ENCODE data around the gene GCC1.

The GCC1 gene, protein sequence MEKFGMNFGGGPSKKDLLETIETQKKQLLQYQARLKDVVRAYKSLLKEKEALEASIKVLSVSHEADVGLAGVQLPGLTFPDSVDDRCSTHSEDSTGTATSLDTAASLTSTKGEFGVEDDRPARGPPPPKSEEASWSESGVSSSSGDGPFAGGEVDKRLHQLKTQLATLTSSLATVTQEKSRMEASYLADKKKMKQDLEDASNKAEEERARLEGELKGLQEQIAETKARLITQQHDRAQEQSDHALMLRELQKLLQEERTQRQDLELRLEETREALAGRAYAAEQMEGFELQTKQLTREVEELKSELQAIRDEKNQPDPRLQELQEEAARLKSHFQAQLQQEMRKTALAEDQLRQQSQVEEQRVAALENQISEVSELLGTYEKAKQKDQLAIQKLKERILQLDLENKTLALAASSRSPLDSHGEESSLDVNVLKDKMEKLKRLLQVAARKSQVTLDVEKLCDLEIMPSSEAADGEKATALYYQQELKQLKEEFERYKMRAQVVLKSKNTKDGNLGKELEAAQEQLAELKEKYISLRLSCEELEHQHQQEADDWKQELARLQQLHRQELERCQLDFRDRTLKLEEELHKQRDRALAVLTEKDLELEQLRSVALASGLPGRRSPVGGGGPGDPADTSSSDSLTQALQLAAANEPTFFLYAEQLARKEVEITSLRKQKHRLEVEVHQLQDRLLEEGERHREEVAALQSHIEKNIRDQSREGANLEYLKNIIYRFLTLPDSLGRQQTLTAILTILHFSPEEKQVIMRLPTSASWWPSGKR

GRCh38 chr7:127585044-127585953 lies at the start of gene GCC1:
Gene GCC1, minus strand, starts transcription at chr7:127585596. Its CDS starts 414 bp downstream, at chr7:127585182.
- peak; percentile 90 to 95 for DNase-seq

- no peak for DNase-seq
Observed at GRCh38 chr7:127632276-127632910, 47.0 kb upstream of the GCC1 start.

GRCh38 chr7:127629268-127629854 lies 44.0 kb upstream of the GCC1 start:
- peak in 1 of 2 donors; percentile 32 for DNase-seq

- no peak for DNase-seq
Observed at GRCh38 chr7:127628445-127628844, 43.0 kb upstream of the GCC1 start.

GRCh38 chr7:127625331-127625730 lies 39.9 kb upstream of the GCC1 start:
- DNase-seq, result no peak

- DNase-seq, result no peak
Observed at GRCh38 chr7:127620406-127621233, 35.2 kb upstream of the GCC1 start.

- no peak for DNase-seq
Observed at GRCh38 chr7:127619681-127620405, 34.4 kb upstream of the GCC1 start.

GRCh38 chr7:127618775-127619174 lies 33.4 kb upstream of the GCC1 start:
- DNase-seq, result no peak

- no peak for DNase-seq
Observed at GRCh38 chr7:127618042-127618441, 32.6 kb upstream of the GCC1 start, which contains the start of gene PAX4. Gene PAX4, minus strand, starts transcription at chr7:127618142. Its CDS starts 2,214 bp downstream, at chr7:127615928.

DNA sequence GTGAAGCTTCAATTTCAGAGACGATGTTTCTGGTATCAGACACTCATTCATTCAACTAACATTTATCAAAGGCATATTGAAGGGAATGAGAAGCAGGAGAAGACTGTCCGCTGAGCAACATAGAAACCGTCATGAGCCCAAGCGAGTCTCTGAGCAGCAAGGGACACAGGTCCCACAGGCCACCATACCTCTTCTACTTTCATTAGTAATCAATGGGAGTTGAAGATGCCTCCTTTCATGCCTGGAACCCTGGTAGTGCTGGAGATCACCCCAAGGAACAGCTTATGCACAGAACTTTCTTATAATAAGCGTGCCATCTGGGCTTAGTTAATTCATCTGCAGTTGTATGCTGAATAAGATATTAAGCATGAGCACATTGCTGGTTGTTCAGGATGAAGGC lies 31.3 kb upstream of the GCC1 start:
- DNase-seq, result no peak

DNA sequence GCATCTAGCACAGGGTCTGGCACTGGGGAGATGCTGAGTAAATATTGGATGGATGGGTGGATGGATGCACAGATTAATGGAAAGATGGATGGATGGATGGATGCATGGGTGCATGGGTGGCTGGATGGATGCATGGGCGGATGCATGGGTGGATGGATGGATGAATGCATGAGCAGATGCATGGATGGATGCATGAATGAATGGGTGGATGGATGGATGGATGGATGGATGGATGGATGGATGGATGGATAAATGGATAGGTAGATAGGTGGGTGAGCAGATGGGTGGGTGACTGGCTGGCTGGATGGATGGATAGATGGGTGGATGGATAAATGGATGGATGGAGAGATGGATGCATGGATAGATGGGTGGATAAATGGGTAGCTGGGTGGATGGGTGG lies 26.9 kb upstream of the GCC1 start:
- no peak for DNase-seq

GRCh38 chr7:127609297-127609696 lies 23.9 kb upstream of the GCC1 start:
- no peak for DNase-seq

GRCh38 chr7:127608446-127608845 lies 23.1 kb upstream of the GCC1 start:
- DNase-seq, result no peak

- no peak for DNase-seq
Observed at GRCh38 chr7:127600885-127601284, 15.5 kb upstream of the GCC1 start.

DNA sequence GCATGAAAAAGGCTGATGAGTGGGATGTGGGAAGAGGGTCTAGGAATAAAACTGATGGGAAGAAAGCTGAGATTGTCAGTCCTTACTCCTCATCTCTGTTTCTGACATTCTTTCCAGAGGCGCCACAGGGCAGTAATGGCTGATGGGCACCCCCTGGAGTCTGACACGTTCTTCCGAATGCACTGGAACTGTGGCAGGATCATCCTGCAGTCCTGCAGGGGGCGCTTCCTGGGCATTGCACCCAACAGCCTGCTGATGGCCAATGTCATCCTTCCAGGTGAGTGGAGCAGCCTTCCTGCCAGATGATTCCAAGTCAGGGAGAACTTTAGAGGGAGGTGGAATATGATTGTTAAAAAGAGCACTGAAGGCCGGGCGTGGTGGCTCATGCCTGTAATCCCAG lies 12.9 kb upstream of the GCC1 start:
- no peak for DNase-seq

DNA sequence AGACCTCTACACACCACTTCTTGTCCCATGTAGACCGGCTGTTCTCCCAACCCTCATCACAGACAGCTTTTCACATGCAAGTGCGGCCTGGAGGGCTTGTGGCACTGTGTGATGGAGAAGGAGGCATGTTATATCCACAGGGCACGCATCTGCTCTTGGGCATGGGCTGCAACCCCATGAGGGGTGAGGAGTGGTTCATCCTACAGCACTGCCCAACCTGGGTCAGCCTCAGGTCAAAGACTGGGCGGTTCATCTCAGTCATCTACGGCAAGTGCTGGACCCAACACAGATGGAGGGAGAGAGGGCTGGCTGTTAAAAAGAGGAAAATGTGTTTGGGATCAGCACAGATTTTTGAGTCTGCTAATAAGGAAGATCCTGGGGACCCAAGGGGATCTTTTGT lies 10.3 kb upstream of the GCC1 start:
- DNase-seq, result no peak

DNA sequence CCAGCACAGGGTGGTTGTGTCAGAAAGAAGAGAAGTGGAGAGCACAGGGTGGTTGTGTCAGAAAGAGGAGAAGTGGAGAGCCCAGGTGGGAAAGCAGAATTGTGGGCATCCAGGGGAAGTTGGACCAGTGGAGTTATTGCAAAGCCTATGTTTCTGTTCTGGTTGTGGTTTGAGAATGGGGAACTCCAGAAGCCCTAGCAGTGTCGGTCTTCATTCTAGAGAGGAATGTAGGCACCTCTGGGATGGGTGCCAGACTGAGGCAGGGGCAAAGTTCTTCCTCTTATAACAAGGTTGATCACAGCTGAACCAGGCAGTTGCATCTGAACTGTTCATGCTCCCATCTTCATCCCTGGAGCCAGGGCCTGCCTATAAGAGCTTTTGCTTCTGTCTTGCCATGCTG lies 9.1 kb upstream of the GCC1 start:
- no peak for DNase-seq

- no peak for DNase-seq
Observed at GRCh38 chr7:127592550-127592949, 7.2 kb upstream of the GCC1 start.

DNA sequence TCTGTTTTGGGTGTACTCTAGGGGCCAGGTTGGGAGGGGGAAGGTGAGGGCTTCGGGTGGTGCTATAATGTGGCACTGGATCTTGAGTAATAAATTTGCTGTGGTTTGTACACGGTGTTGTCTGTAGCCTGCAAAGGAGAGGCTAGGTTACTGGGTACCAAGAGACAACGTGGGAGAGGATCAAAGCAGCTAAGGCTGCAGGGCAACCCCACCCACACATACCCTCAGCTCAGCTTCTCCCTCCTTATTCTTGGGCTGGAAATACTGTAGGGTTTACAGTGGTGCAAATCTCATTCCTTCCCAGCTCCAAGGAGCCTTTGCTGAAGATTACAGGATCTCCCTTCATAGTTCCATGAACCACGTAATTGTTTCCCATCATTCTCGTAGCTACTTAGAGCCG lies 6.2 kb upstream of the GCC1 start:
- no peak for DNase-seq

DNA sequence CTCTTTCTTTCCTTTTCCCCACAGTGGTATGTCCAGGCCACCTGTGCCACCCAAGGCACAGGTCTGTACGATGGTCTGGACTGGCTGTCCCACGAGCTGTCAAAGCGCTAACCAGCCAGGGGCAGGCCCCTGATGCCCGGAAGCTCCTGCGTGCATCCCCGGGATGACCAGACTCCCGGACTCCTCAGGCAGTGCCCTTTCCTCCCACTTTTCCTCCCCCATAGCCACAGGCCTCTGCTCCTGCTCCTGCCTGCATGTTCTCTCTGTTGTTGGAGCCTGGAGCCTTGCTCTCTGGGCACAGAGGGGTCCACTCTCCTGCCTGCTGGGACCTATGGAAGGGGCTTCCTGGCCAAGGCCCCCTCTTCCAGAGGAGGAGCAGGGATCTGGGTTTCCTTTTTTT lies 5.8 kb upstream of the GCC1 start:
- DNase-seq, result no peak

All from activated CD4-positive, alpha-beta T cell treated with anti-CD3 and anti-CD28 coated beads for 4 hours (primary cell).